HL-60/S4 (cell line): ENCODE measurements around the gene P2RX6.

Experiments used
- in situ Hi-C: fragments of 300-500 bp; cut with MboI; formaldehyde crosslinking; loops from 2 replicates; pipeline ENCODE4 v1.14.3; 2022; ENCODE audit warnings: low sequenced_read_pairs

The P2RX6 gene

GRCh38 chr22:21012446-21013407 lies 2.2 kb upstream of the P2RX6 start:
- in situ Hi-C loops = no loop called here

GRCh38 chr22:21013657-21014201 lies 1.2 kb upstream of the P2RX6 start:
- in situ Hi-C loops = no loop called here

GRCh38 chr22:21014202-21014725 lies 701 bp upstream of the P2RX6 start:
- in situ Hi-C loops = no loop called here

GRCh38 chr22:21015466-21016006 lies 571 bp downstream of the P2RX6 start:
- in situ Hi-C loops = no loop called here

- in situ Hi-C loops = no loop called here
Observed at GRCh38 chr22:21016644-21017420, 1.9 kb downstream of the P2RX6 start.

DNA sequence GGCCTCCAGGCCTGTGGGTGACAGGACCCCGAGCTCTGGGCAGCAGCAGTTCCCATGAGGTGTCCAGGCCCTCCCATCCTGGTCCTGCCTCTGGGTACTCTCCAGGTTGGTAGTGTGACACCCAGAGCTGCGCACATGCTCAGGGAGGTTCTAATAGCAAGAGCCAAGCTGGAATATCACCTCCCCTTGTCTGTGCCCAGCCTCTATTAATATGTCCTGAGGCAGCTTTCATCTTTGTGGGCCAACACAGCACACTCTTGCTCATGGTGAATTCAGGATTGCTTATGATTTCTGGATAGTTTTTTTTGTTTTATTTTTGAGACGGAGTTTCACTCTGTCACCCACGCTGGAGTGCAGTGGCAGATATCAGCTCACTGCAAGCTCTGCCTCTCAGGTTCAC lies 3.3 kb downstream of the P2RX6 start:
- in situ Hi-C loops = no loop called here

DNA sequence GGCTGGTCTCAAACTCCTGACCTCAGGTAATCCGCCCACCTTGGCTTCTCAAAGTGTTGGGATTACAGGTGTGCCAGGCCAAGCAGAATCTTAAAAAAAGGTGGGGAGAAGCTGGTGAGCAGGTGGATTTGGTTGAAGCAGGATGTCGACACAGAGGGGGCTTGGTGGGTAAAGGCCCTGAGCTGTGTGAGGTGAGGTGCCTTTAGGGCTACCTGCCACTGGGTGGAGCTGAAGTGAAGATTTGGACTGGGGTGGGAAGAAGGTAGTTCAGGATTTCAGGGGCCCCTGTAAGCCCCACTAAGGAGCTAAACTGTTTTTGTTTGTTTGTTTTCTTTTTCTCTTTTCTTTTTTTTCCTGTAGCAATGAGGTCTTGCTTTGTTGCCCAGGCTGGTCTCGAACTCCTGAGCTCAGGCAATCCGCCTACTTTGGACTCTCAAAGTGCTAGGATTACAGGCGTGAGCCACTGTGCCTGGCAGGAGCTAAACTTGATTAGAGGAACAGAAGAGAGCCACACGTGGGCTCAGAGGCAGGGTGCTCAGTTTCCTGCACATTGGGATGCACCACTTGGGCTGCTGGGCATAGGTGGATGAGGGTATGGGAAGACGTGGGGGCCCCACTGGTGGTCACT lies 6.0 kb downstream of the P2RX6 start:
- in situ Hi-C loops = no loop called here

DNA sequence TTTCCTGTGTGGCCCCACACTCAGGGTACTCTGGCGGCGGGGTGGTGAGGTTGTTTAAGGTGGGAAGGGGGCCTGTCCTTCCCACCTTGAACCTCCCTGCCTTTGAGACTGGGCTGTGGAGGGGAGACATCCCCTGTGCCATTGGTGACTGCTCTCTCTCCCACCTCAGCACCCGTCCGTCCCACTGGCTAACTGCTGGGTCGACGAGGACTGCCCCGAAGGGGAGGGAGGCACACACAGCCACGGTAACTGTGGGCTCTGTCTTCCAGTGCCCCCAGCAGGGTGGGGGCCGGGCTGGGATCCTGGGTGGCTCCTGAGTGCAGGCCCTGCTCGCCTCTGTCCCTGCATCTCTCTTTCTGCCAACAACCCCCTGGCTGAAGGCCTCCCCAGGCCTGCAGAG lies 7.5 kb downstream of the P2RX6 start:
- in situ Hi-C loops = no loop called here

GRCh38 chr22:21022955-21023614 lies 8.1 kb downstream of the P2RX6 start:
- in situ Hi-C loops = no loop called here

DNA sequence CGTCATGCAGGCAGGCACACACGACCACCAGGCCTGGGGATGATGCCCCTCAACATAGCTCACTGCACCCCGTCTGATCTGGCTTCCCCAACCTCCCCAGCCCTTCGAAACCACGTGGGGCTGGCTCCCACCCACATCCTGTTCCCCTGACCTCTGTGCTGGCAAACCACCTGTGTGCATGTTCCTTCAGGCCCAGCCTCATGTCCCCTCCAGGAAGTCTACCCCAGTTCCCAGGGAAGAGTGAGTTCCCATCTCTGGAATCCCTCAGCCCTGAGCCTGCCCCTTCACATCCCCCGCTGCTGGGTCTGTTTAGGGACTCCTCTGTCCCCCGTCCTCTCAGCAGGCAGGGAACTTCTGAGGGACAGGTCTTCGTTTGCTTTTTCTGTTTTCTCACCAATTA lies 10.3 kb downstream of the P2RX6 start:
- in situ Hi-C loops = no loop called here

- in situ Hi-C loops = no loop called here
Observed at GRCh38 chr22:21025763-21026755, 11.1 kb downstream of the P2RX6 start.

DNA sequence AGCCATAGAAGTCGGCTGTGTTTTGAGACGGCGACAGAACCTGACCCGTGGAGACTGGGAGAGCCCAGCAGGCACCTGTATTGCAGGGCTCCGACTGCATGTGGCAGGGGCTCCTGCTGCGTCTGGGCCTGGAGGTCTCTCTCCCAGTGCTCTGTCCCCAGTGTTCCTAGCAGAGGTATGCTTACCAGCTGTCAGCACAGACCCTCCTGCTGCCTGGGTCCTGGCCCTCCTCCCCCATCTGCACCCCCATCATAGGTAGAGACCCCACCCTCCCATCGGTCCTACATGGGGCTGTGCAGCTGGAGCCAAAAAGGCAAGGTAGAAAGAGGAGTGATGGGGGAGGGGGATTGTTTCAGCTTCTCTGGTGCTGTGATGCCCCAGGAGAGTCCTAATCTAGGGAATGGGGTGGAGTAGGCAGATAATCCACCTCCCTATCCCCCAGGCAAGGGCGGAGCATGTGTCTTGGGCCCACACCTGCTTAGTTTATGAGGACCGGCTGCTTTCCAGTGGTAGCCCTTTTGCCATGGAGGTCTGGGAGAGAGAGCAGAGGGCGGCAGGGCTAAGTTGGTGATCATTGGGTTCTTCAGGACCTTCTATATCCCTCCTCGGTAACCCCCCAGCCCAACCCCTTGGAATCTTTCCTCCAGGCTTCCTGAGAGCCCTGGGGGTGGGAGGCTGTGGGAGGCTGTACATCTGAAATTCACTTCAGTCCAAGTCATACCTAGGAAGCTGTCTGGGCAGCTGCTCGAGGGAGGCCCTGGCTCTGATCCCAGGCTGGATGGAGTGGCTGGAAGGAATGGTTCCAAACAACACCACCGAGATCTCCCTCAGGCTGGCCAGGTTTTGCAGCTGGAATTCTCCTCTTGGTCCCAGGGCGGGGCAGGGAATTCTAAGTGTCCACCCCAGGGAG lies 12.1 kb downstream of the P2RX6 start:
- in situ Hi-C loops = no loop called here

DNA sequence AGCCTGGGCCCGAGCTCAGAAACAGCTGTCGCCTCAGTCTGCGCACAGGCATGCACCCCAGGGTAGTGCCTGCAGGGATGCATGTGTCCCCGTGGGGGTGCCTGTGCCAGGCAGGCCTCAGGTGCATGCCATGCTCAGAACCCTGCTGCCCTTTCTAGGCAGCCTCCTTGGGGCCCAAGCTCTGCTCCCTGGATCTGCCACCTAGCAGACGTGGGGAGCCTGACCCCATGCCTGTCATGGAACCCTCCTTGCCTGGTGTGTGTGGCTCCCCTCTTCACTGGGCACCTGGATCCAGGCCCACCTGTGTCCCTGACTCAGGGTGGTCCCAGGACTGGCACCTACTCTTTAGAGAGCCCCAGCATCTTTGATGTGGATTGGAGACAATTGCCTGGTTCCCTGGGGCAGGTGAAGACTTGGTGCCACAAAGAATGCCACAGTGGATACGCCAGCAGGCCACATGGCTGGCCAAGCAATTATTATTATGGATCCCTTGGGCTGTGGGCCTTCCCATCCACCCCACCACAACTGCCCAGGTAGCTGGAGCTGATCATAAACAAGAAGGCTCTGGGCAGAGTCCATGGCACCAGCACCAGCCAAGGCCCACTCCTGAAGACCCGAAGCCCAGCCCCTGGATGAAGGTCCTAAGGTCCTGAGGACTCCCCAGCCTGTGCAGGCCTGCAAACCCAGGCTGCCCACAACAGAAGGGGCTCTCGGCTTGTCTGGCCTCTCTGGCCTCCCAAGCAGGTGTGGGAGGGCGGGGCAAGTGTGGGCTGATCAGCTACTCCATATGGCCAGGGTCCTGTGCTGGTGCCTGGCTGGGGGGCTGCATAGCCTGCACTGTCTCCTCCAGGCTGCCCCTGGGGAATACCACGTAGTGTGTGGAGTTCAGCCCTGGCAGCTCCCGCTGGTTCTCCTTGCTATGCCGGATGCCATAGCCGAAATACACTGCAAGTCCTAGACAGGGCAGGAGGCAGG lies 13.6 kb downstream of the P2RX6 start:
- in situ Hi-C loops = no loop called here

DNA sequence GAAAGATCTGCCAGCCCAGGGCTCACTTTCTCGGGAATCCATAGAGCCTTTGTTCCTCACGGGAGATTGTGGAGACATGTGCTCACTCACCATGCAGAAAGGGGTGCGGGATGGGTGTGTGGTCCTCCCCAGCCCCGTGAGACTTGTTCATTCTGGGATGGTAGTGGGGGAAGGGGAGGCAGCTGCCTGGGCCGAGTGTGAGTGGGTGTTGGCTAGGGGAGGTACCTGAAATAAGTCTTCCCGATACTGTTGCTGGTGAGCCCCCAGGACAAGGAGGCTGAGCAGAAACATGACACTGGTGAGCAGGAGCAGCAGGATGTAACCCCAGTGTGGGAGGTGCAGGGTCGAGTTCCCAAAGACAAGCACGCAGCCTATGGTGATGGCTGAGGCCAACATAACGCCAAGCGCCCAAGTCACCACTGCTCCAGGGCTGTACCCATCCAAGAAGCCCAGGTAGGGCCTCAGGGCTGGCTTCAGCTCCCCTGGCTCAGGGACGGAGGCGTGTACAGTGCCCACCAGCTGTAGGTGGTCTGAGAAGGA lies 14.6 kb downstream of the P2RX6 start:
- in situ Hi-C loops = no loop called here

DNA sequence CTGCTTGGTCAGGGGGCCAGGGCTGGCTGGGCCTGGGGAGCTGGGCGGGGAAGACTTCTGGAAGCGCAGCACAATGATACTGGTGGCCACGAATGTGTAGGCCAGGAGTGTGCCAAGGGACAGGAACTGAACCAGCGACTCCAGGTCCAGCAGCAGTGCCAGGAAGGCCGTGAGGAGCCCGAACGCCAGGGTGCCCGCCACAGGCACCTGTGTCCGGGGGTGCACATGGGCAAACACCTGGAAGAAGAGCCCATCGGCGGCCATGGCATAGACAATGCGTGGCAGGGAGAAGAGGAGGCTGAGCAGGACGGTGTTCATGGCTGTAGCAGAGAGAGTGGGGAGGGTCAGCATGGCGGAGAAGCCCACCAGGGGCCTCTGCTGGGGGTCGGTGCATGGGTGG lies 15.1 kb downstream of the P2RX6 start:
- in situ Hi-C loops = no loop called here
